ENCODE measurements around the gene EPHA6.
"Not testable (repeated sequence)": the region's sequence is repeated elsewhere in the genome, so short reads cannot be mapped to it uniquely, and the experiment has no call there.

The EPHA6 gene

GRCh38 chr3:97197083-97197482 lies 382.7 kb downstream of the EPHA6 start:
- DNase-seq = no peak

- DNase-seq = no peak
These were observed 383.4 kb downstream of the EPHA6 start for GRCh38 chr3:97197830-97198229.

DNA sequence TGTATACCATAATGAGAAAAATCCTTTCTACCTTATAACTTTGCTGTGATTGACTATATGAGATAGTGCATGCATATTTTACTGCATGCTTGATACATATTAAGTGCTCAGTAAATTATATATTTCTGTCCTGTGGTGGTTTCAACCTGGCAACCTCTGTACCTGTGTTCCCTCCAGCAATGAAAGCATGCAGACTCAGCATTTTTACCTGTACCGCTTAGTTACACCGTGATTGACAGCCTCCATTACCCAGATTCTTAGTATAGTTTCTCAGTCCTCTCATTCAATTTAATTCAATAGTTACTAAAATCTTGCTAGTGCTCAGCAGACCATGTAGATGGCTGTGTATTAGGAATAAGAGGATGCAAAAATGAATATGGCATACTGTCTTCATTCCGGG lies 386.0 kb downstream of the EPHA6 start:
- no peak for DNase-seq

DNA sequence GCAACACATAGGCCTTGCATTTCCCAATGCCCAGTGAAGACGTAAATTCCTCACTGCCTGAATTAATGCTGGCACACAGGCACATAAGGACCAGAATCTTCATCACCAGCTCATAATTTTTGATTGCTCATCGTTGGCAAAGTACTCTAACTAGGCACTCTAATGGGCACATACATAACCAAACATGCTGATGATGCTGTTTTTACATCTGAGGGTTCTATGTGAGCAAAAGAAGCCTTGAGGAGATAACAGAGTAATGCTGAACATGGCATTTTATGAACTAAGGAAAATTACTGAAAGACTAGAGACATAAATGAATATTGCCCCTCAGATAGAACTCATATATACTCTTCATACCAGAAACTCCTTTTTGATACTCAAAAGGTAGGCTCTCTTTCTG lies 387.4 kb downstream of the EPHA6 start:
- DNase-seq = no peak

GRCh38 chr3:97228966-97229365 lies 414.6 kb downstream of the EPHA6 start:
- no peak for DNase-seq

DNA sequence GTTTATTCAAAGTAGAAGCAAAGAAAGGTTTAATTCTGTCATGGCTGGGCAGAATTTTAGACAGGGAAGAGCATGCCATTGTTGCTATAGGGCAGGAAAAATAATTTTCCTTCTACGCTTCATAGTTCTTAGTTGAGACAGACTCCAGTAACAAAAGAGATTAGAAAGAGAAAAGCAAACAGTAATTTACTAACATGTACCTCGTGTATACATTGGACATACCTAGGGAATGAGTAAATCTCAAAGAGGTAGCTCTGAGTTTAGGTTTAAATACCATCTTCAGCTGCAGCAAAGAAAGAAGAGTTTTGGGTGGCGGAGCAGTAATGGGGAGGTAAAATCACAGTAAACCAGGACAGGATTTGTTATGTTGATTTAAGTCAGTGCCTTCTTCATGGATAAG lies 416.1 kb downstream of the EPHA6 start:
- DNase-seq = no peak

DNA sequence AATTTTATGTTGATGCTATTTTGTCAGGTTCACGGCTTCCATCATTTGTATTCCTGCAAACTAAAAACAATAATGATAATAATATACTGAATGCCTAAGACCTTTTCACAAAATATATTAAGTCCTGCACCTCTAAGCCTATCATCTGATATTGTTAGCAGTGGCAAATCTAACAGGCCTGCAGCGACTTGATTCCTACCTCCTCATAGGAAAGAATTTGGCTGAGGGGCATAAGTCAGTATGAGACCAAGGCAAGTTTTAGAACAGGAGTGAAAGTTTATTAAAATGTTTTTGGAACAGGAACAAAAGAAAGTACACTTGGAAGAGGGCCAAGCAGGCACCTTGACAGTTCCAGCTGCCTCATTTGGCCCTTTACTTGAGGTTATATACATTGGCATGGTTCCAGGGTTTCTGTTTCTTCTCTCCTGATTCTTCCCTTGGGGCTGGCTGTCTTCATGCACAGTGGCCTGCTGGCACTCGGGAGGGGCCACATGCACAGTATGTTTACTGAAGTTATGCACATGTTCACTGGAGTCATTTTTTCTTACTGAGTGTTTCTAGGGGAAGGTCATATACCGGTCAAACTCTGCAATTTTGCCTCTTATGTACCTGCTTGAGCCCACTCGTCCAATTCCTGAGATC lies 418.1 kb downstream of the EPHA6 start:
- DNase-seq = no peak

DNA sequence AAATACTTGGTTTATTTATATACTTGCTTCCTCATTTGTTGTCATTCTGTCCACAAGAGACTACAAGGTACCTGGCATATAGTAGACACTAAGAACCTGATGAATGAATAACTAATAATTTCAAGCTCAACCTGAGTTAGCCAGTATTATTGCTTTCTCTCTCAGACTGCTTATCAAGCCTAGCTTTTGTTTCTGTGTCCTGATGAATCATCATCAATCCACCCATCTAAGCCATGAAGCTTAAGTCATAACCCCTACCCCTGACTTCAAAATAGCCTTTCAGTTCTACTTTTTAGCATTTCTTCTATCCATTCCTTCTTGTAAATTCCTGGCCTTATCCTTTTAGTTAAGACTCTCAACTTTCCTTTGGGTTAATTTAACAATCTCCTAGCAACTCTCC lies 420.8 kb downstream of the EPHA6 start:
- DNase-seq = no peak

DNA sequence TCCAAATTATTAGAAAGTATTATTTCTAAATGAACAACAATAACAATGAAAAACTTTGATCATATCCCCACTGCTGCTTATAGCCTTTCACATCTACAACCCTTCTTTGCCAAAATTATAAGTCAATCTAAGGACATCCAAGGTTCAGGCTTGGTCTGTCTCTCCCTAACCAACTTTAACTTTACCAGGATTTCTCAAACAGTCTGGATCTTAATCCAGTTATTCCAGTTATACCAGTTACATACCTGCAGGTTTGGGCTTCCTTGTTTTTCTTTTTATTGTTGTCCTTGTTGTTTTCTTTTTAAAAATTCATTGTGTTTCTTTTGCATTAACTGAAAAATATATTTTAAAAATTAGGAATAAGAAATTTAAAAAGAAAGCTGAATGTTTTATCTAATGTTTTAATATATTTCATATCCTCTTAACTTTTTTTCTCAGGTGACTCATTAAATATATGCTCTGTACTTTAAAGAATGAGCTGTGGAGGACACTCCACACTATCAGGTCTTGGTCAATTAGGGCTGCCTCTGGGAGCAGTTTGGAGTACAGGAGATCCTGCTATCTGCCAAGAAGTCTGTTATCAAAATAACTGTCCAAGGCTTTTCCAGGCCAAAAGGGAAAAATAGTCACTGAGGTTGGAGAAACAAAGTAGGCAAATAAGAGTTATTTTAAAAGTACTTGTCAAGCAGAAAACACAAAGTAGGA lies 421.4 kb downstream of the EPHA6 start:
- DNase-seq = no peak

GRCh38 chr3:97241417-97241816 lies 427.0 kb downstream of the EPHA6 start:
- no peak for DNase-seq

GRCh38 chr3:97245201-97245910 lies 431.0 kb downstream of the EPHA6 start:
- no peak for DNase-seq

- no peak for DNase-seq
These were observed 441.7 kb downstream of the EPHA6 start for GRCh38 chr3:97256060-97256459.

- no peak for DNase-seq
These were observed 443.7 kb downstream of the EPHA6 start for GRCh38 chr3:97257942-97258697.

DNA sequence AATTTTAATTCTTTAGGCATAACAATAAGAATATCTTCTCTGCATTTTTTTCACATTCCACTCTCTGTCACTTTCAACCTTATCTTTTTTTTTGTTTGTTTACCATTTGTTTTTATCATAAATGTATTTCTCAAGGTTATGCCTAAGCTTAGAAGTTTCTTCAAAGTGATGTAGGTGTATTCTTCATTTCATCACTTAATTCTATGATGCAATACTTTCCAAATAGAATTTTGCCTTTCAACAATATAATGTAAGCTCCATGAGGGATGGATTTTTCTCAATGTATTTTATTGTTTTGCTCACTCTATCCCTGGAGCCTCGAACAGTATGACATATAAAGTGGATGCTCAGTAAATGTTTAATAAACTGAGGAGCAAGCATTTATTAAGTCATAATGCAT lies 444.9 kb downstream of the EPHA6 start:
- DNase-seq = no peak

- no peak for DNase-seq
These were observed 449.8 kb downstream of the EPHA6 start for GRCh38 chr3:97264180-97264579.

DNA sequence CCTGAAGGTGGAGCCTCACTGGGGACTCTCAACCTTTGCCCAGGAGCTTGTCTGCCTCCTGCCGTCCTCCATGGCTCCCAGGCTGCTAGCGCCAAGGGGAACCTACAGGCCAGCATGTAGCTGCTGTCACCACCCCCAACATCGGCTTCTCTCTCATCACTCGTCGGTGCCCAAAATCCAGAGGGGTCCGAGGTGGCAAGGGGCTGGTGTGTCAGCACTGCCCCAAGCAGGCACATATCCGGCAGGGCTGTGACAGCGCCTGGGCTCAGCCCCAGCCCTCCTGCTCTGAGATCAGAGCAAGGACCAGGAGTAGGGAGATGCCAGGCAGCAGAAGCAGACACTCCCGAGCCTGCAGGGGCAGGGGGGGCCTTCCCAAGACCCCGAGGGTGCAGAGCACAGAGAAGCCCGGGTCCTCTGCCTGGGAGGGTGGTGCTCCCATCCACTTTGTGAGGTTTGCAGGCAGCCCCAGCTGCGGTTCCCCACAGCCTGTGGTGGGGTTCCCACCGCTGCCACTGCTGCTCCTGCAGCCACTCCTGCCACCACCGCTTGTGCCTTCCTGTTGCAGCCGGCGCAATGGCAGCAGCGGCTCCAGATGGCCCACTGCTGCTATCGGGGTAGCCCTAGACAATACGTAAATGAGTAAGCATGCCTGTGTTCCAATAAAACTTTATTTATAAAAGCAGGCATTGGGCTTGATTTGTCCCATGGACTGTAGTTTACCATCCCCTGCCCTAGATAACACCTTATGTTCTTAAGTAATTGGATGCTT lies 451.0 kb downstream of the EPHA6 start:
- DNase-seq = no peak

- DNase-seq = no peak
These were observed 454.8 kb downstream of the EPHA6 start for GRCh38 chr3:97269202-97269601.

- not testable (repeated sequence) for DNase-seq
These were observed 462.6 kb downstream of the EPHA6 start for GRCh38 chr3:97276879-97277550.

- no peak for DNase-seq
These were observed 463.3 kb downstream of the EPHA6 start for GRCh38 chr3:97277708-97278107.

GRCh38 chr3:97278506-97278905 lies 464.1 kb downstream of the EPHA6 start:
- DNase-seq = no peak

- no peak for DNase-seq
These were observed 477.5 kb downstream of the EPHA6 start for GRCh38 chr3:97291901-97292300.

GRCh38 chr3:97293596-97294131 lies 479.3 kb downstream of the EPHA6 start:
- no peak for DNase-seq
